22Rv1 (cell line): ENCODE data around the gene AR.
A peak's percentile ranks its signal among the peaks of the same experiment; 100 is the strongest.

Experiments
- H3K27ac ChIP-seq: fragments of 450-650 bp; 2 replicates; pipeline ENCODE4 v1.5.1; 2017
- CTCF ChIP-seq: fragments of 450-650 bp; IDR thresholded peaks from 2 replicates; pipeline ENCODE4 v1.5.1; 2017; ENCODE audit warnings: mild to moderate bottlenecking
- ZFX ChIP-seq: fragments of 450-650 bp; IDR thresholded peaks from 2 replicates; pipeline ENCODE4 v1.6.1; 2017; ENCODE audit warnings: antibody characterized with exemption, borderline replicate concordance

AR gene

GRCh38 chrX:67700602-67701001 lies 156.8 kb downstream of the AR start:
- H3K27ac ChIP-seq, result peak overlapping the region; percentile 75
- no peak for TF ChIP-seq CTCF
- no peak for TF ChIP-seq ZFX

GRCh38 chrX:67714004-67714403 lies 170.2 kb downstream of the AR start:
- no peak overlapping the region for H3K27ac ChIP-seq
- TF ChIP-seq CTCF, result no peak
- TF ChIP-seq ZFX, result no peak

GRCh38 chrX:67717571-67717970 lies 173.8 kb downstream of the AR start:
- TF ChIP-seq CTCF, result no peak
- no peak for TF ChIP-seq ZFX
- no peak overlapping the region for H3K27ac ChIP-seq

GRCh38 chrX:67718926-67719325 lies 175.1 kb downstream of the AR start:
- no peak overlapping the region for H3K27ac ChIP-seq

GRCh38 chrX:67720344-67720743 lies 176.5 kb downstream of the AR start:
- no peak overlapping the region for H3K27ac ChIP-seq
- TF ChIP-seq CTCF (no peak), ZFX (no peak)

More at GRCh38 chrX:67718926-67719325, 175.1 kb downstream of the AR start:
- TF ChIP-seq CTCF (no peak), ZFX (no peak)

GRCh38 chrX:67721321-67721720 lies 177.5 kb downstream of the AR start:
- TF ChIP-seq ZFX (no peak), CTCF (no peak)
- H3K27ac ChIP-seq, result no peak overlapping the region

GRCh38 chrX:67723580-67724351 lies 179.9 kb downstream of the AR start:
- no peak overlapping the region for H3K27ac ChIP-seq
- no peak for TF ChIP-seq ZFX
- TF ChIP-seq CTCF, result no peak
